DMS153 (cell line): ENCODE data around the gene C17orf113.
A peak's percentile ranks its signal among the peaks of the same experiment; 100 is the strongest.
"Not testable (repeated sequence)": the region's sequence is repeated elsewhere in the genome, so short reads cannot be mapped to it uniquely, and the experiment has no call there.

Source experiments
- DNase-seq: peaks from one replicate; lab custom pipeline; 2025; lab: John Stamatoyannopoulos, UW

Gene C17orf113

GRCh38 chr17:42016941-42017865 is 33.2 kb downstream of the C17orf113 start, which contains the start of gene DNAJC7:
Gene DNAJC7 (minus strand): TSS chr17:42017439. CDS start chr17:42017416, 23 bp downstream.
- peak; percentile 75 for DNase-seq

- DNase-seq, result no peak
Observed at GRCh38 chr17:42016411-42016831, 34.0 kb downstream of the C17orf113 start.

- DNase-seq, result not testable (repeated sequence)
Observed at GRCh38 chr17:42013740-42014139, 36.7 kb downstream of the C17orf113 start.

GRCh38 chr17:42012363-42012762 is 38.0 kb downstream of the C17orf113 start:
- not testable (repeated sequence) for DNase-seq

- DNase-seq, result no peak
Observed at GRCh38 chr17:42010898-42011516, 39.4 kb downstream of the C17orf113 start.

GRCh38 chr17:42010266-42010680 is 40.1 kb downstream of the C17orf113 start:
- not testable (repeated sequence) for DNase-seq

- no peak for DNase-seq
Observed at GRCh38 chr17:42009170-42009569, 41.2 kb downstream of the C17orf113 start.

- no peak for DNase-seq
Observed at GRCh38 chr17:42005166-42005565, 45.2 kb downstream of the C17orf113 start.

- DNase-seq, result no peak
Observed at GRCh38 chr17:42002792-42003301, 47.6 kb downstream of the C17orf113 start.

- no peak for DNase-seq
Observed at GRCh38 chr17:42002175-42002791, 48.1 kb downstream of the C17orf113 start.

- no peak for DNase-seq
Observed at GRCh38 chr17:42001729-42002128, 48.7 kb downstream of the C17orf113 start.

- no peak for DNase-seq
Observed at GRCh38 chr17:42000413-42001133, 49.8 kb downstream of the C17orf113 start.

- no peak for DNase-seq
Observed at GRCh38 chr17:41998497-41998896, 51.9 kb downstream of the C17orf113 start.

GRCh38 chr17:41996855-41997164 is 53.6 kb downstream of the C17orf113 start:
- DNase-seq, result no peak

- no peak for DNase-seq
Observed at GRCh38 chr17:41992576-41992975, 57.8 kb downstream of the C17orf113 start.

- DNase-seq, result no peak
Observed at GRCh38 chr17:41989702-41990419, 60.5 kb downstream of the C17orf113 start.

GRCh38 chr17:41988418-41988817 is 62.0 kb downstream of the C17orf113 start:
- no peak for DNase-seq
